Tibial nerve (tissue), 4 donors: ENCODE results near the gene SEC24D.

Experiments used
- CTCF ChIP-seq, 5 experiments: fragments of 200-600 bp in 3 of 5; fragments of 450-650 bp in 2 of 5; sonication (generic) in 3 of 5; IDR thresholded peaks; one replicate each; pipeline ENCODE4 v1.5.1; 2016 to 2019; ENCODE audit warnings: antibody characterized with exemption in 5 of 5, mild to moderate bottlenecking in 3 of 5, moderate library complexity in 2 of 5
- EP300 ChIP-seq, 2 donors: sonication (generic); formaldehyde crosslinking; IDR thresholded peaks; one replicate each; pipeline ENCODE4 v1.6.1; 2017; ENCODE audit warnings: antibody characterized with exemption in 2 of 2, mild to moderate bottlenecking in 1 of 2
- POLR2A ChIP-seq, 2 donors: fragments of 450-650 bp; IDR thresholded peaks; one replicate each; pipeline ENCODE4 v1.6.1; 2017; ENCODE audit warnings: antibody characterized with exemption in 2 of 2, mild to moderate bottlenecking in 2 of 2, moderate library complexity in 2 of 2

GRCh38 chr4:118772081-118772766, 63.7 kb downstream of the SEC24D start:
- TF ChIP-seq CTCF (IDR thresholded peaks at IDR 0.05): peak; percentile 19 to 76 (median 57)
- no peak for TF ChIP-seq POLR2A (IDR thresholded peaks at IDR 0.05)
- TF ChIP-seq EP300 (IDR thresholded peaks at IDR 0.05): no peak
